Loucy (cell line): ENCODE results near the gene SDS.

Source experiments
- EZH2phosphoT487 ChIP-seq: fragments of 200-600 bp; IDR thresholded peaks from 2 replicates; pipeline ENCODE4 v1.6.1; 2018; ENCODE audit warnings: antibody characterized with exemption, mild to moderate bottlenecking, moderate library complexity, borderline replicate concordance
- TF ChIP-seq, protein P1 (sequence below): fragments of 200-600 bp; sonication (generic); conservative IDR thresholded peaks from 2 replicates; pipeline ENCODE4 v1.5.1; 2014; ENCODE audit warnings: mild to moderate bottlenecking, antibody characterized with exemption, low read length

DNA sequence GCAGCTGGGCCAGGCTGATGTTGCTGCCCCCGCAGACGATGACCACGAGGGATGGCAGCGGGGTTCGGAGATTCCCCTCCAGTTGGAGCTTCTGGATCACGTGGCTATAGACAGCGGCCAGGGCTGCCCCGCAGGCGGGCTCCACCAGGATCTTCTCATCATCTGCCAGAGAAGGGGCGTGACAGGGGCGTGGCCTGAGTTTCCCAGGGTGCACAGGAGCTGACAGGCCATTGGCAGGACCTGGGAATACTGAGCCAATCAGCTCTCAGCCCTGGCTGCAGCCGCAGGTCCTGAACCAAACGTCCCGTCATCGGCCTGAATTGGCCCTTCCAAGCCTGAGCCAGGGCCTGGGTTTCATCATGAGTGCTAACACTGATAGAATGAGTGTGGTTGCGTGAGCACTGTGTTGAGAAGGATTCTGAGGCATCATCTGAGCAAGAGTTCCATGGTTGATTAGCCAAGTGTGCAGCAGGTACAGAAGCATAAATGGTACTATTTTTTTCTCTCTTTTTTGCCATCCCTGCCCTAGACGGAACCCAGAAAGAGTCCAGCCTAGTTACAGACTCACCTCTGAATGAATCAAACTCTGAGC is 10.6 kb downstream of the SDS start:
- TF ChIP-seq, protein P1, sequence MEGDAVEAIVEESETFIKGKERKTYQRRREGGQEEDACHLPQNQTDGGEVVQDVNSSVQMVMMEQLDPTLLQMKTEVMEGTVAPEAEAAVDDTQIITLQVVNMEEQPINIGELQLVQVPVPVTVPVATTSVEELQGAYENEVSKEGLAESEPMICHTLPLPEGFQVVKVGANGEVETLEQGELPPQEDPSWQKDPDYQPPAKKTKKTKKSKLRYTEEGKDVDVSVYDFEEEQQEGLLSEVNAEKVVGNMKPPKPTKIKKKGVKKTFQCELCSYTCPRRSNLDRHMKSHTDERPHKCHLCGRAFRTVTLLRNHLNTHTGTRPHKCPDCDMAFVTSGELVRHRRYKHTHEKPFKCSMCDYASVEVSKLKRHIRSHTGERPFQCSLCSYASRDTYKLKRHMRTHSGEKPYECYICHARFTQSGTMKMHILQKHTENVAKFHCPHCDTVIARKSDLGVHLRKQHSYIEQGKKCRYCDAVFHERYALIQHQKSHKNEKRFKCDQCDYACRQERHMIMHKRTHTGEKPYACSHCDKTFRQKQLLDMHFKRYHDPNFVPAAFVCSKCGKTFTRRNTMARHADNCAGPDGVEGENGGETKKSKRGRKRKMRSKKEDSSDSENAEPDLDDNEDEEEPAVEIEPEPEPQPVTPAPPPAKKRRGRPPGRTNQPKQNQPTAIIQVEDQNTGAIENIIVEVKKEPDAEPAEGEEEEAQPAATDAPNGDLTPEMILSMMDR = no peak
- TF ChIP-seq EZH2phosphoT487 = no peak
